Measurements from ENCODE around the gene UBE2E2. TPM values are rescaled to one million over a fixed set of nuclear protein-coding genes. Genes with fewer than 3 reads are reported as not detected.

UBE2E2 gene
- total and polyA plus RNA-seq, 2 donors (not counting 1 experiment from before 2014, with no cell fraction given) = 16.0 to 45.0 TPM

DNA sequence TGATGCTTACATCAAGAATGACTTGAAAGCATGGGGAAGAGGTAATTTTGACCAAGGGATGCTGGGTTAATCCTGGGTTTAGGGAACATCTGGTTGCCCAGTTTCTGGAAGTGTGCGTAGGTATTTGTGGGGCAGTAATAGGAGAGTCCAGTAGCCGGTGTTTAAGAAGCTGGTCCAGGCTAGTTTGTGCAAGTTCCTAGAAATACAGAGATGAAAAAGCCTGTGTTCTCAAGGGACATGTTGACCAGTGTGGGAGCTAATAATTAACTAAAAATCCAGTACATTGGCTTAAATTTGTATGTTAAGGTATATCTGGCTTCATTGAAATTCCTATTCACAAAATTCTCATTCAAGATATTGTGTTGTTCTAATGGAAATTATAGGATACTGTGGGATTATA is 51.2 kb downstream of the UBE2E2 start:
- no peak for ATAC-seq (ENCODE audit: low read depth)
- H4K20me1 ChIP-seq (ENCODE audit: control insufficient read depth, insufficient read depth, low read length, poor library complexity, severe bottlenecking) = peaks cover 53% of the 10 kb centered on the region
- H3K27me3 Mint-ChIP-seq = no peaks in the 10 kb centered on the region
- POLR2A ChIA-PET = no interaction called here
- no peak for DNase-seq
- no peak overlapping the region for H3K9ac ChIP-seq (ENCODE audit: low read length)
- intact Hi-C loops (cut with micrococcal nuclease) = no loop called here
- no peaks in the 10 kb centered on the region for H3K27me3 ChIP-seq (replicated peaks in 1 of 4; ENCODE audit: control extremely low read depth in 1 of 4, control insufficient read depth in 3 of 4, insufficient read depth in 4 of 4, low read length in 3 of 4)
- WGBS (ENCODE audit: insufficient coverage) = 95% methylated on average over 2 of the region's 2 CpGs
- peaks cover 19 to 22% of the 10 kb centered on the region in 2 donors for H3K4me1 ChIP-seq (ENCODE audit: control insufficient read depth in 2 of 2, insufficient read depth in 2 of 2, low read length in 2 of 2)
- peak overlapping the region; percentile 19 for H3K4me2 ChIP-seq (replicated peaks; ENCODE audit: low read depth, low read length, poor library complexity, severe bottlenecking)
- H3K9me3 ChIP-seq (ENCODE audit: control extremely low read depth in 1 of 3, control insufficient read depth in 2 of 3, insufficient read depth in 1 of 3, low read length in 2 of 3) = peaks cover 0 to 1% (median 0%) of the 10 kb centered on the region in 3 donors
- peak overlapping the region; percentile 24 for H3K4me3 Mint-ChIP-seq
- peaks cover 94% of the 10 kb centered on the region for H3K79me2 ChIP-seq (ENCODE audit: control insufficient read depth, insufficient read depth, low read length)
- H3K4me3 ChIP-seq (ENCODE audit: control extremely low read depth in 1 of 5, extremely low read depth in 1 of 5, insufficient read depth in 1 of 5, low read depth in 2 of 5, low read length in 4 of 5) = no peak overlapping the region
- no peaks in the 10 kb centered on the region for H3K36me3 ChIP-seq (replicated peaks in 1 of 2; ENCODE audit: control extremely low read depth in 1 of 2, control insufficient read depth in 1 of 2, extremely low read depth in 1 of 2, insufficient read depth in 2 of 2, low read length in 1 of 2)
- H3K4me1 Mint-ChIP-seq = peaks cover 54% of the 10 kb centered on the region
- no peaks in the 10 kb centered on the region for H3K9me3 Mint-ChIP-seq (ENCODE audit: insufficient read depth)
- H3K27ac ChIP-seq (ENCODE audit: low read length in 2 of 2) = no peak overlapping the region
- TF ChIP-seq EZH2 (IDR thresholded peaks at IDR 0.05; ENCODE audit: borderline replicate concordance, insufficient read depth, low read depth, low read length, poor library complexity, severe bottlenecking) = no peak
- TF ChIP-seq, protein P1, sequence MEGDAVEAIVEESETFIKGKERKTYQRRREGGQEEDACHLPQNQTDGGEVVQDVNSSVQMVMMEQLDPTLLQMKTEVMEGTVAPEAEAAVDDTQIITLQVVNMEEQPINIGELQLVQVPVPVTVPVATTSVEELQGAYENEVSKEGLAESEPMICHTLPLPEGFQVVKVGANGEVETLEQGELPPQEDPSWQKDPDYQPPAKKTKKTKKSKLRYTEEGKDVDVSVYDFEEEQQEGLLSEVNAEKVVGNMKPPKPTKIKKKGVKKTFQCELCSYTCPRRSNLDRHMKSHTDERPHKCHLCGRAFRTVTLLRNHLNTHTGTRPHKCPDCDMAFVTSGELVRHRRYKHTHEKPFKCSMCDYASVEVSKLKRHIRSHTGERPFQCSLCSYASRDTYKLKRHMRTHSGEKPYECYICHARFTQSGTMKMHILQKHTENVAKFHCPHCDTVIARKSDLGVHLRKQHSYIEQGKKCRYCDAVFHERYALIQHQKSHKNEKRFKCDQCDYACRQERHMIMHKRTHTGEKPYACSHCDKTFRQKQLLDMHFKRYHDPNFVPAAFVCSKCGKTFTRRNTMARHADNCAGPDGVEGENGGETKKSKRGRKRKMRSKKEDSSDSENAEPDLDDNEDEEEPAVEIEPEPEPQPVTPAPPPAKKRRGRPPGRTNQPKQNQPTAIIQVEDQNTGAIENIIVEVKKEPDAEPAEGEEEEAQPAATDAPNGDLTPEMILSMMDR (IDR thresholded peaks at IDR 0.05) = no peak
- H2AFZ ChIP-seq (ENCODE audit: insufficient read depth, low read depth, low read length, poor library complexity, severe bottlenecking) = no peak overlapping the region
- CTCF ChIA-PET = no interaction called here
- H3K27ac Mint-ChIP-seq = no peak overlapping the region

DNA sequence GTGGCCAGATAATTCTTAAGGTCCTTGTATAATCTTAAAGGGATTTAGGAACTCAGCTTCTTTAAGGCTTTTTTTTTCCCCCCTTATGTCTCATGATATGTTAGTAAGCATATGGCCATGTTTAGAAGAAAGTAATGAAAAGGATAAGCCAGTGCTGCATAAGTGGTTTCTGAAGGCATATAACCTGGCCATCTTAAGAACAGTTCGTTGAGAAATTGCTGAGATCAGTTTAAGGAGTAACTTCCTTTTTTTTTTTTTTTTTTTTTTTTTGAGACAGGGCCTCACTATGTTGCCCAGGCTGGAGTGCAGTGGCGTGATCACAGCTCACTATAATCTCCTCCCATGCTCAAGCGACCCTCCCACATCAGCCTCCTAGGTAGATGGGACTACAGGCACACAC is 51.7 kb downstream of the UBE2E2 start:
- TF ChIP-seq, protein P1 (IDR thresholded peaks at IDR 0.05) = no peak
- no peak overlapping the region for H3K9ac ChIP-seq (ENCODE audit: low read length)
- peaks cover 53% of the 10 kb centered on the region for H4K20me1 ChIP-seq (ENCODE audit: control insufficient read depth, insufficient read depth, low read length, poor library complexity, severe bottlenecking)
- no peak overlapping the region for H3K4me3 ChIP-seq (ENCODE audit: control extremely low read depth in 1 of 5, extremely low read depth in 1 of 5, insufficient read depth in 1 of 5, low read depth in 2 of 5, low read length in 4 of 5)
- intact Hi-C loops (cut with micrococcal nuclease) = loop anchor here (5.0 kb wide), 1 partner anchor 33 kb away; no protein-coding TSS in a partner anchor
- no peaks in the 10 kb centered on the region for H3K27me3 ChIP-seq (replicated peaks in 1 of 4; ENCODE audit: control extremely low read depth in 1 of 4, control insufficient read depth in 3 of 4, insufficient read depth in 4 of 4, low read length in 3 of 4)
- H3K27ac ChIP-seq (ENCODE audit: low read length in 2 of 2) = no peak overlapping the region
- WGBS (ENCODE audit: insufficient coverage) = no CpG with 5 or more reads among the region's 3 CpGs
- peaks cover 94% of the 10 kb centered on the region for H3K79me2 ChIP-seq (ENCODE audit: control insufficient read depth, insufficient read depth, low read length)
- H3K4me2 ChIP-seq (replicated peaks; ENCODE audit: low read depth, low read length, poor library complexity, severe bottlenecking) = peak overlapping the region; percentile 19
- peak overlapping the region; percentile 26 for H3K27ac Mint-ChIP-seq
- no peaks in the 10 kb centered on the region for H3K36me3 ChIP-seq (replicated peaks in 1 of 2; ENCODE audit: control extremely low read depth in 1 of 2, control insufficient read depth in 1 of 2, extremely low read depth in 1 of 2, insufficient read depth in 2 of 2, low read length in 1 of 2)
- DNase-seq = peak; percentile 12
- POLR2A ChIA-PET = no interaction called here
- no peaks in the 10 kb centered on the region for H3K27me3 Mint-ChIP-seq
- H3K9me3 ChIP-seq (ENCODE audit: control extremely low read depth in 1 of 3, control insufficient read depth in 2 of 3, insufficient read depth in 1 of 3, low read length in 2 of 3) = peaks cover 0 to 1% (median 0%) of the 10 kb centered on the region in 3 donors
- CTCF ChIA-PET = no interaction called here
- H3K4me1 ChIP-seq (ENCODE audit: control insufficient read depth in 2 of 2, insufficient read depth in 2 of 2, low read length in 2 of 2) = peaks cover 19 to 22% of the 10 kb centered on the region in 2 donors
- no peaks in the 10 kb centered on the region for H3K9me3 Mint-ChIP-seq (ENCODE audit: insufficient read depth)
- peak; percentile 17 for ATAC-seq (ENCODE audit: low read depth)
- peaks cover 54% of the 10 kb centered on the region for H3K4me1 Mint-ChIP-seq
- H3K4me3 Mint-ChIP-seq = no peak overlapping the region
- H2AFZ ChIP-seq (ENCODE audit: insufficient read depth, low read depth, low read length, poor library complexity, severe bottlenecking) = no peak overlapping the region

Data from B cell (primary cell).